ENCODE data around the gene RAI14.

RAI14 gene

DNA sequence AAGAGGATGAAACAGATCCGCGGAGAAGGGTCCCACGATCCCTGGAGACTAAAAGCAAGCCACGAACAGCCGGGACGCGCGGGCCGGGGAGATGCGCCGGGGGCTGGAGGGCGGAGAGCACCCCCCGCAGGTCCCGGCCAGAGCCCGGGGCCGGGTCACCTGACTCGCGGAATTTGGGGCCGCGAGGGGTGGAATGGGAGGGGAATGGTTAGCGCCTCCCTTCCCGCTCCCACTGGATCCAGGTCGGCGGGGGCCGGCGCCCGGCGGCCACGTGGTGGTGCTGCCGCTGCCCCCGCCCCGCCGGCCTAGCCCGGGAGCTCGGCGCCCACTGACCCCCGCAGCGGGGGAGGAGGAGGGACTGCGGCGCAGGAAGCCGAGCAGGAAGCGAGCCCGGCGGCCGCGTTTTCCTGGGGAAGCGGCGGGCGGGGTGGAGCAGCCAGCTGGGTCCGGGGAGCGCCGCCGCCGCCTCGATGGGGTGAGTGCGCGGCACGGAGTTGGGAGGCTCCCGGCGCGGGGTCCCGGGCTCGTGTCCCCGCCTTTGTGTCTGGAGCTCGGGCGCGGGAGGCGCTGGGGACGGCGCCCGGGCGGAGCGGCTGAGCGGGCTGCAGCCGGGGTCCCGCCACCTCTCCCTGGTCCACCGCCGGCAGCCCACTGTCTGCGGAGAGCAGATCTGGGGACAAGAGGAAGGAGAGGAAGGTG is at the start of gene RAI14:
Gene RAI14 (plus strand): TSS at position 328 of the 699 bp plus-strand sequence. CDS start 30,592 bp downstream, outside the sequence.
- peak; percentile 26 to 31 for DNase-seq

GRCh38 chr5:34608368-34608767 is 47.8 kb upstream of the RAI14 start:
- no peak for DNase-seq

- DNase-seq = no peak
Observed at GRCh38 chr5:34608859-34609648, 47.1 kb upstream of the RAI14 start.

GRCh38 chr5:34609951-34610441 is 46.1 kb upstream of the RAI14 start:
- no peak for DNase-seq

DNA sequence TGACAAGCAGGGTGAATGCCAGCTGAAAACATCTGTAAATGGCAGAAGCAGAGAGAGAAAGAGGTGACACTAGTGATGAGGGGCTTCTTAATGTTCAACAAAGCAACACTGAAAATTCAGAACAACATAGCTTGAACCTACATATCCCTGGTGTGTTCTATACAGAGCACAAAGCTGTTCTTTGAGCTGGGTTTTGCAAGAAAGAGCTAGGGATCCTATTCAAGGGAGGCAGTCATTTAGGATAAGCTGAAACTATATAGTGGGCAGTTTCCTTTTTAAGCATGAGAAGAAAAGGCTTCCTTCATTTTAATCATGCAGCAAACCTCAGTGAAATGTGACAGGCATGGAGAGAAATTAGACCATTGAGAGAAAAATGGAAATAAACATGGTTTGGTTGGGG is 45.6 kb upstream of the RAI14 start:
- no peak for DNase-seq

DNA sequence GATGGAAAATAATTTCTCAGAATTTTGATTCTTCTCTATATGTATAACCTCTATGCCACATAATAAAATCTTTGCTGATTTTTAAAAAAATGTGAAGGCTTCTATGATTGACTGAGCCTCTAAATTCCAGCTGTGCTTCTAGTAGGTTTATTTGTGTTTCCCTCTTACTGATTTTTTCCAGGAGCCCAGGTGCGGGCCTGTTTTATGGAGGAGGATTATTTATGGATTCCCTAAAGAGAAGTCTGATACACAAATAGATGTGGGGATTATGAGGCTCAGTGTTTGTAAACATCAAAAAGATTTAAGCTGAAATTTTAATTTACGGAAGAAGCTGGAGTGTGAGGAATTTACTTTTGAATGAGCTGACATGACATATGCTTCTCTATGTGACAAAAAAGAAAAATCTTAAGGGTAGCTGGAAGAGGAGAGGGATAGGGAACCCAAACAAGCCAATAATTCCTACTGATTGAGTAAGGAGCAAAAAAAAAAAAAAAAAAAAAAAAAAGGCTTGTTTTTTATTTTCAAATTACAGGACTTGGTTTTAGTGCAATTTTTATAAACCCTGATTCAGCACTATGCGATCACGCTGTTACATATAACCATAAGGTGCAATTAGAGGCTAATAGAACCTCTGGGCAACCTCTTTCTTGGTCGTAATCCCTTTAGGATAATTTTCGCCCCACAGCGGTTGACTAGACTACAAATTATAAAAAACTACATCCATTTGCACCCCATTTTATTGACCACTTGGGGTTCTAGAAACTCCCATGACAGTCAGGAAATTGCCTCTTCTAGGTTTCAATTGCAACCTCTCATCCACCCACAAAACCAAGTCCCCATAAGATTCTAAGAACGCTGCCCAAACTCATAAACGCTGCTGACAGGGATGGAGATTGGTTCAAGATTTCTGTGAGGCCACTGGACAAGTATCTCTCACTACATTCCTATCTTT is 44.4 kb upstream of the RAI14 start:
- no peak for DNase-seq

DNA sequence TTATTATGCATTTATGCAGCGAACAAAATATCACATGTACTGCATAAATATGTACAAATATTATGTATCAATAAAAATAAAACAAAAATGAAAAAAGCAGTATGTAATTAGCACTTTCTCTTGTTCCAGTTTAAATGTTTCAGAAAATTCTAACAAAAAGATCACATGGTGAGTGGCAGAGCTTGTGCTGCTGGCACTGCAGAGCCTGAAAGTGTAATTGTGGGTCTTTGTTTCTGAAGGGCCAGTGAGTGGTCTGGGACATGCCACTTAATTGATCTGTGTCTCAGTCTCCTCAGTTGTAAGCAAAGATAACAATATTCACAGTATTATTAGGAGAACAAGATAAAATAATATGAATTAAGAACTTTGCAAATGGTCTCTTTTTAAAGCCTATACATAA is 39.5 kb upstream of the RAI14 start:
- DNase-seq = no peak

DNA sequence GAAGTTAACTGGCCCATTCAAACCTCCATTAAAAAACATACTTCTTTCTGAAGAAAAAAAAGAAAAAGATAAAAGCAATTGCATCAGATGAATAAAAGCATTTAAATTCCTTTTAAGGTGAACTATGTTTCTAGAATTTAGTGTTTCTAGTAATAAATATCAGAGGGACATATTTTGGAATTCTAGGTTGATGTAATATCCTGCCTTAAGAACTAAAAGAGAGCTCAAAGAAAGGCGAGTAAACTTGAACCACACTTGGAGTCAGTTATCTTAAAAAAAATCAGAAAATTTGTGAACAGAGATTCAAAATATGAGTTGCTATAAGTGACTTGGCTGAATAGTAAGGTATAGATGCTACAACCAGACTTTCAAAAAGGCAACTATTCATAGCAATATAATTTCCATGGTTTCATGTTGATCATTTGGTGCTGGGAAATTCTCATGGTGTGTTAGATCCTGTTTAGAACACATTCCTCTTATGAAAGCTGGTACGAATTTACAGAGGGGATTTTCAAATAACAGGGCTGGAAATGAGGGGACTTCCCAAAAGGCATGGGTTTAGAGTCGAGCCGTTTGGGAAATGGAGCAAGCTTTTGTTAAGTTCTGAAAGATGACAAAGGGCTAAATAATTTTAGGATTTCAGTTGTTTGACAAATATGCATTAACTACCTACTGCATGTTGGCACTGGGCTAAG is 37.6 kb upstream of the RAI14 start:
- no peak for DNase-seq

DNA sequence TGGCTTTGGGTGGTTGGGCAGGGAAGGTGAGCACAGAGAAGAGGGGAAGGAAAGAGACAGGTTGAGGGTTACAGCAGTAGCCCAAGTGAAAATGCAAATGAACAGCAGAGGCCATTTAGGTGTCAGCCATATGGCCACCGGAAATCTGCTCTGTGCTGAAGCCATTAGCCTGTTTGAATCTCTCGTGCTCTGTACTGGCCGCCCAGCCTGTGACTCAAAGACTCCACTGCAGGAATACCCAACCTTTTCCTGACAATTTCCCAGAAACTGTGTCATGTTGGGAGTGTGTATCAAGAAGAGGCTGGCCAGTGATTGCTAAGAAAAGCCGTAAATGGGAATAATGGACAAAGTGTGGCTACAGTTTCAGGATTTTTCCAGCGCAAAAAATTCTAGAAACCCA is 35.9 kb upstream of the RAI14 start:
- DNase-seq = no peak

DNA sequence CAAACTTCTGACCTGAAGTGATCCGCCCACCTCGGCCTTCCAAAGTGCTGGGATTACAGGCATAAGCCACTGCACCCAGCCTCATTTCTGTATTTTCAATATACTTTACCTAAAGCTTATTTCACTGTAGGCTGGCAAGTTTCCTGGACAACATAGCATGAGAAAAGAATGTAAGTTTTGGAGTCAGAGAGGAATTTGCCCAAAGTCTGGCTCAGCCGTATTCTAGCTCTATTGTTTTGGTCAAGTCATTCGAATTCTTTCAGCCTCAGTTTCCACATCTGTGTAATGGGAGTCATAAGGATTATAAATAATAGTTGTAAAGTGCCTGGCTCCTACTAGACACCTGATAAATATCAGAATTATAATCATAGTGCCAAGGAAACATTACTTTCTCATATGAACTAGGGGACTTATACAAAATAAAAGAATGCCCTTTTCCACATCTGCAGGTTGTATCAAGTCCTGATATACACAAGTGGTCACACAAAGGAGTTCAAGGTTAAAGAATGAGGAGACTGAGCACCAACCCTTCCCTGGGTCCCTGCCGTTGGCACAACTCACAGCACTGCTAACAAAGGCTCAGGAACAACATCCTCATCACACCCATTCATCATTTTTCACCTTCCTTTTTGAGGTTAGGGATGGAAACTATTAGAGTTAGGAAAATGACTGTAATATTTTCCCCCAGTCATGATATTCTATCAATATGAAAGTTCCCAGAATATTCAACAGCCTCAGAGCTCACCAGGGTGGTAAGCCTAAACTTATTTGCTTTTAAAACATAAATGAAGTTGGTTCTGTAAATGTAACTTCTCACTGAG is 34.6 kb upstream of the RAI14 start:
- no peak for DNase-seq

DNA sequence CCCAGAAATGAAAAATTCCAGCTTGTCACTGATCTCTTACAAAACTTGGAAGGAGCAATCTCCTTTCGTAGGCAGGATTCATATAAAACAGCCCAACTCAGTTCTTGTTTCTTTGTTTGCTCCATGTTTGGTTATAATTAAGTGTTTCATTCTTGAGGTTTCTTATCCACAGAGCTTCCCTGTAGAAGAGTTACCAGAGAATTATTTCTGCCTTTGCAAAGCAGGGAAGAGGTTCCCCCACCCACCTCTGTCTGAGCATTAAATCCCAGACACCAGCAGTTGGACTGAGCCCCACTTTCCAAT is 34.1 kb upstream of the RAI14 start:
- no peak for DNase-seq

DNA sequence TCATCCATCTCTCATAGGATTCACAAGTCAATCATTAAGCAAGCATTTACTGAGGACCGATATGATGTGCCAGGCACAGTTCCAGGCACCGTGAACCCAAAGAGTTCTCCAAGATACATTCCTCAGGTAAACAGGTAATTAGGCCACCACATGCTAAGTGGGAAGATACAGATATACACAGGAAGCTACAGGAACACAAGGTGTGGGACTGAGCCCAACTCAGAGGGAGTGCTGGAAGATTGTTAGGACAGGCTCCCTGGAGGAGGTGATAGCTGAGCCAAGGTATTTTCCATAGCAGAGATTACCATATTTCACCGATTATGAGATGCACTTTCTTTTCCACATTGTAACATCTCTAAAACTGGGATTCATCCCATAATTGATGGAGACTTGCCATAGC is 31.4 kb upstream of the RAI14 start:
- DNase-seq = no peak

DNA sequence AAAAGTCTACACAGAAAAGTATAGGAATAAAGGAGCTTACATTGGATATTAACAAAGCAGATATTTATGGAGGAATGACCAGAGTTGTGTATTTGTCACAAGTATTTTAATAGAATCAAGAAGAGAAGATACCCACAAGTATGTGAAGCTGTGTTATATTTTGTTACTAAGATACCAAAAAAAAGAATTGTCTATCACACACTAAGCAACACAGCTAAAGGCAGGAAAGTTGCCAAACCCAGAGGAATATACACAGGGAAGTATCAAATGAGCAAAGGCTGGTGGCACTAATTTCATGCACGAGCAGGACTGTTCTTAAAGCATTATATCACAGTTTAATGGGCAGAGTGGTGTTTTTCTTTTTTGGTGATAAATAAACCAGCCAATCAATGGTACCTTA is 30.9 kb upstream of the RAI14 start:
- no peak for DNase-seq

DNA sequence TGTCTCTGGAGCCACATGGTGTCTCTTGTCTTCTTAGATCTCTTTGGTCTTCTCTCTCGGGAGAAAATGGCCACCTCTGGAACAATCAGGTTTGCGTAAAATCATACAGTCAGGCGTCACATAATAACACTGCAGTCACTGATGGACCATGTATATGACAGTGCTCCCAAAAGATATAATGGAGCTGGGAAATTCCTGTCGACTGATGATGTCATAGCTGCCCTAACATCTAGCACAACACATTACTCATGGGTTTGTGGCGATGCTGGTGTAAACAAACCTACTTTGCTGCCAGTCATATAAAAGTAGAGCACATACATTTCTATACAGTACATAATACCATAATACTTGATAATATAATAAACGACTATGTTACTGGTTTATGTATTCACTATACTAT is 30.1 kb upstream of the RAI14 start:
- no peak for DNase-seq

GRCh38 chr5:34626751-34627150 is 29.4 kb upstream of the RAI14 start:
- DNase-seq = no peak

GRCh38 chr5:34627794-34628193 is 28.3 kb upstream of the RAI14 start:
- no peak for DNase-seq

- no peak for DNase-seq
Observed at GRCh38 chr5:34628373-34628772, 27.8 kb upstream of the RAI14 start.

DNA sequence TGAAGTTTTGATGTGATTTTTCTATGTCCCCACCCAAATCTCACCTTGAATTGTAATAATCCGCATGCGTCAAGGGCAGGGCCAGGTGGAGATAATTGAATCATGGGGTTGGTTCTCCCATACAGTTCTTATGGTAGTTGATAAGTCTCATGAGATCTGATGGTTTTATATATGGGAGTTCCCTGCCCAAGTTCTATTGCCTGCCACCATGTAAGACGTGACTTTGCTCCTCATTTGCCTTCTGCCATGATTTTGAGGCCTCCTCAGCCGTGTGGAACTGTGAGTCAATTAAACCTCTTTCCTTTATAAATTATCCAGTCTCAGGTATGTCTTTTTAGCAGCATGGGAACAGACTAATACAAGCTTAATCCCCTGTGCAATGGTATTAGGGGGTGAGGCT is 25.5 kb upstream of the RAI14 start:
- no peak for DNase-seq

DNA sequence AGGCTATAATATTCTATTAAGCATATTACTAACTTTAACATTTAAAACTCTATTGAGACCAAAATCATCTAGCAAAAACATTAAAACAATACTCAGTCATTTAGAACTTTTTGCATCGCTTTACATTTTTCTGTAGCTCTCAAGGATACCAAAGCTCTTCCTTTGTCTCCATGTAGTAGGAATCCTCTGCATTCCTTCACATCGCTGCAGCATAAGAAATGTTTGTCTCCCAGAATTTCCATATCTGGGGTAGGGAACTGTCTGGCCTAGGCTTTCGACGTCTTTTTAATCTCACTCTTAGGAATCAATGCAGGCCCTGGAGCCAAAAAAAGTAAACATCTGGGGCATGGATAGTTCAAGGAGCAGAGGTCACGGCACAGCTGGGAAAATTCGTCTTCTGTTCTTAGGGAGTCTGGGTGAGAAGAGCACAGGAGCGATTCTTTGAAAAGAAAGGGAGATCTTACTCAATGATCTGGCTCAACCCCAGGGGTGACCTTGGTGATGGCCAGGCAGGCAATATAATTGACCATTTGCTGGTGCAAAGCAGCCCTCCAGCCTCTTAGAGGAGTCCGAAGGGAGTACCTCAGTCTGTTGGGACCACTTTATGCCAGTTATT is 23.2 kb upstream of the RAI14 start:
- DNase-seq = no peak

GRCh38 chr5:34639852-34640626 is 16.1 kb upstream of the RAI14 start:
- no peak for DNase-seq
